T1000 (cell line): ENCODE data around the gene MYO9B.

Source experiments
- DNase-seq: peaks from one replicate; lab custom pipeline; 2025; ENCODE audit warnings: mixed read lengths; lab: John Stamatoyannopoulos, UW

Gene MYO9B

GRCh38 chr19:17242431-17243208, 167.0 kb downstream of the MYO9B start:
- no peak for DNase-seq

GRCh38 chr19:17243211-17243829, 167.7 kb downstream of the MYO9B start:
- DNase-seq, result no peak

- peak; percentile 14 for DNase-seq
Measured at GRCh38 chr19:17243830-17244617, 168.4 kb downstream of the MYO9B start.

- no peak for DNase-seq
Measured at GRCh38 chr19:17244618-17245534, 169.3 kb downstream of the MYO9B start.

DNA sequence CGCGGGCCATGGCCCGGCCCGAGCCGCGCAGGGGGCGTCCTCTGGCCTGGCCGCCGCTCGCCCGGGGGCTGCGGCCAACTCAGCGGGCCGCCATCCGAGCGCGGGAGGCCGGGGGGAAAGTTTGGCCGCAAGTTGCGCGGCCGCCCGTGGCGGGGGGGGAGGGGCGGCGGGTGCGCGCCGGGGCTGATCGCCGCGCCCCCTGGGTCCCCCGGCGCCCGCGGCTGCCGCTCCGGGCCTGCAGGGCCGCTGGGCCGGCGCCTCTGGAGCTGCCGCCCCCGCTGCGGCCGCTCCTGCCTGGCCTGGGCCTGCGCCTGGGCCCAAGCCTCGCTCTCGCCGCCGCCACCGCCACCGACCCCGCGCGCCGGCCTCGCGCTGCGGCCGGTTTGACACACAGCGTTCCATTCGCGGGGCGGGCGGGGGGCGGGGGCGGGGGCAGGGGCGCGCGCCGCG, 170.0 kb downstream of the MYO9B start, which contains the start of gene NR2F6:
Gene NR2F6, minus strand, starts transcription at position 385 of the 450 bp plus-strand sequence. CDS start 699 bp downstream, outside the sequence.
- no peak for DNase-seq

DNA sequence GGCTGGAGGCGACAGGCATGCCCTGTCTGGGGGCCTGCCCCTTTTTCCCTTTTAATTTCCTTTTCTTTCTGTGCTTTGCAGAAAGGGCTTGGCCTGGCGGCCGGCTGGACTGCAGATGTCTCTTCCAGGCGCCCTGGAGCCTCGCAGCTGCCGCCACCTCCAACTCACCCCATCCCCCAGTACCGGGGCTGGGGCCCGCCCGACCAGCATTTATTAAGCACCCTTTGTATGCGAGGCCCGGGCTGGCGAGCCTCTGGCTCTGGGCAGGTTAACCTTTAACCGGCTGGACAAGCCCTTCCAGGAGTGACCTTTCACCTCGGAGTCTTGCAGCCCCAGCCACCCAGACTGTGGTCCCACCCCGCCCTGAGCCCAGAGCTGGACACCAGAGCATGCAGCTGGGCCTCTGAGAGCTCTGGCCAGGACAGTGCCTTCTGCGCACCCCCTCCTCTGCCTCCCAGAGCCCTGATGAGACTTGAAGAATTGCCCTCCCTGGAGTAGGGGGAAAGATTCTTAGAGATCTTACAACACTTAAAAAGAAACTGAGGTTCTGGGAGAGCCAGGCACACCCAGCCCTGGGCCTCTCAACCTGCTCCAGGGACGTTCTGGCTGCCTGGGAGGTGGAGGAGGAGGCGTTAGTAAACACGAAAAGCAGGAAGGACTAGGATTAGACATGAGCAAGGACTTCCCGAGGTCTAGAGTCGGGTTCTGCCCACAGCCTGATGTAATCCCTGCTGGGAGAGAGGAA, 171.3 kb downstream of the MYO9B start:
- no peak for DNase-seq

GRCh38 chr19:17248011-17248776, 172.6 kb downstream of the MYO9B start:
- no peak for DNase-seq

- DNase-seq, result no peak
Measured at GRCh38 chr19:17249887-17250548, 174.4 kb downstream of the MYO9B start.

- DNase-seq, result no peak
Measured at GRCh38 chr19:17254636-17255035, 179.1 kb downstream of the MYO9B start.

- DNase-seq, result no peak
Measured at GRCh38 chr19:17255150-17255621, 179.6 kb downstream of the MYO9B start.

- no peak for DNase-seq
Measured at GRCh38 chr19:17256130-17256529, 180.6 kb downstream of the MYO9B start.

DNA sequence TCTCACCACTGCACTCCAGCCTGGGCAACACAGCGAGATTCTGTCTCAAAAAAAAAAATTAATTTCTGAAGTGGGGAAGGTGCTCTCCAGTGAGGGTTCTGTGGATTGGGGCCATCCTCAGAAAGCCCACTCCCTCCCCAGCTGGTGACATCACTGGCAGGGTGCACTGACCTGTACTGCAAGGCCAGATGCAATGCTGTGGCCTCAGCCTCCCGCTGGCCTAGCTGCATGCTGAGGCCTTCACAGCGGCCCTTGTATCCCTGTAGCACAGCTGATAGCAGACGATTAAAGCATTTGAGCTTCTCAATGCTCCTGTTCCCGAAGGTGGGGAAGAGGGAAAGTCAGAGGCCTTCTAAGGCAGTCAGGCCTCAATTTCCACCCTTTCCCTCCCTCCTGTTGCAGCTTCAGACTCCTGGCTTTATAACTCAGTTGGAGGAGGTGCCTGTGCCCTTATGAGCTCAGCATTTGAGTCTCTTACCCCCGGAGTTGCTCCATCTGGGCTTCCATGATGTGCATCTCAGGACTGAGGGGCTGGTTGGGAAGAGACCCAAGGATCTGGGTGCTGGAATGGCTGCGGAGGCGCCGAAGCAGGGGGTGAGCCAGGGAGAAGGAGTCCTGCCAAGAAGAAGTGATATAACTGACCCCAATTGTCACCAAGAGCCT, 183.7 kb downstream of the MYO9B start:
- DNase-seq, result no peak

DNA sequence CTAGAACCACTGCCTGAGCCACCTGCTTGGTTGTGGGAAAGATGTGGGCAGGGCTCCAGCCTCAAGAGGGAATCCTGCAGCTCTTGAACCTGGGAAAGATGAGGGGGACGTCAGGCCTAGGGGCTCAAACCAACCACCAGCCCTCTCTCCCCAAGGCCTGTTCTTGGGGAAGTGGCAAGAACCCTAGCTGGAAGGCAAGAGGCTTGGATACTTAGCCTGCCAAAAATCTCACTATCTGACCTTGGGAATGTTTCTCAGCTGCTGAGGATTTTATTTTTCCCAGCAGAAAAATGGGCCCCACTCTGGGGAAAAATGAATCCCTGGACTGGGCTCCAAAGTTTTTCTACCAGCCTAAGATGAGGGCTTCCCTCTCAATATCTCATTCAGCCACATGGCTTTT, 184.4 kb downstream of the MYO9B start:
- DNase-seq, result no peak

GRCh38 chr19:17260842-17261325, 185.3 kb downstream of the MYO9B start:
- DNase-seq, result peak; percentile 45

- no peak for DNase-seq
Measured at GRCh38 chr19:17262557-17262956, 187.0 kb downstream of the MYO9B start.
